ENCODE data around the gene TNIP2. TPM values are rescaled to one million over a fixed set of nuclear protein-coding genes. Genes with fewer than 3 reads are reported as not detected.

The TNIP2 gene
- total and polyA plus RNA-seq, 8 donors: 16.6 to 46.5 (median 20.0) TPM

DNA sequence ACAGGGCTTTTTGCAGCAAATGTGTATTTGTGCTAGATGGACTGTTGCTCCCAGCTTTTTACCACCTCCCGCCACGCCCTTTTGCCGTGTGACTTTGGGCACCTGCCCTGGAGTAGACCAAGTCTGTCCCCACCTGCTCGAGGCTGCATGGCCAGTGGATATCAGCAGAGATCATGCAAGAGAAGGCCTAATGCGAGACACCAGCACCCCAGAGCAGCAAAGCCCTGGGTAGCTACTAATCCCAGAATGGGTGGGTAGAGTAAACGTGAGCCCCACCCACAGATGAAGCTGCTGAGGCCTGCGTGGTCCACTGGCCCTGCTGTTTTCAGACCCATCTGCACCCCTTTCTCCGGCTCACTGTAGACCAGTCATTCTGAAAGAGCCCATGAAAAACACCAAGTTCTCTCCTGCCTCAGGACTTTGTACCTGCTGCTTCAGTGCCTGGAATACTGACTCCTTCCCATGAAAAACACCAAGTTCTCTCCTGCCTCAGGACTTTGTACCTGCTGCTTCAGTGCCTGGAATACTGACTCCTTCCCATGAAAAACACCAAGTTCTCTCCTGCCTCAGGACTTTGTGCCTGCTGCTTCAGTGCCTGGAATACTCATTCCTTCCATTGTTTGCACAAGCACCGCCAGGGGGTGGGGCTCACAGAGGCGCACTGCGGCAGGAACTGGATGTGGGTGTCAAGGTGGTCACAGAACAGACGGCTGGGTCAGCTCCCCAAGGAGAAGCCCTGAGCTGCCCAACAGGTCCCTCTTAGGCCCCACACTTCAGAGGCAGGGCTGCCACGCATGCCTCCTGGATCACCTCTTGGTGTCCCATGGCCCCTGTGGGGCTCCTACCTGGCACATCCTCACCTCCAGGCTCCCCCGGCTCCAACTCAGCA, 5.1 kb upstream of the TNIP2 start:
- DNase-seq: peak in 3 of 4 donors; percentile 39 to 80 (median 50)
- Histone ChIP-seq H3K4me1 (peaks cover 0 to 25% of the 10 kb centered on the region in 2 donors), H3K27me3 (no peaks in the 10 kb centered on the region), H3K4me3 (no peak overlapping the region), H3K9me3 (no peaks in the 10 kb centered on the region), H3K27ac (no peak overlapping the region), H3K36me3 (no peaks in the 10 kb centered on the region)
- TF ChIP-seq CTCF (IDR thresholded peaks at IDR 0.05): no peak
- intact Hi-C loops (cut with DNase I): loop anchor here in 1 of 2 donors (10.0 kb wide), 1 partner anchor 174 kb away; no protein-coding TSS in a partner anchor
- ATAC-seq: peak; percentile 62

GRCh38 chr4:2757426-2757825, 1.3 kb upstream of the TNIP2 start:
- peaks cover 0 to 38% of the 10 kb centered on the region in 2 donors for H3K4me1 ChIP-seq
- H3K27me3 ChIP-seq: no peaks in the 10 kb centered on the region
- H3K4me3 ChIP-seq: no peak overlapping the region
- H3K36me3 ChIP-seq: peaks cover 0 to 9% of the 10 kb centered on the region in 2 donors
- H3K27ac ChIP-seq: no peak overlapping the region
- no peaks in the 10 kb centered on the region for H3K9me3 ChIP-seq
- ATAC-seq: no peak
- TF ChIP-seq CTCF (IDR thresholded peaks at IDR 0.05): no peak
- peak in 2 of 4 donors; percentile 27 to 41 for DNase-seq
- intact Hi-C loops (cut with DNase I): no loop called here

- TF ChIP-seq CTCF (IDR thresholded peaks at IDR 0.05): no peak
- H3K9me3 ChIP-seq: no peaks in the 10 kb centered on the region
- DNase-seq (peak in 2 of 4 donors; percentile 27 to 30), ATAC-seq (no peak)
- H3K36me3 ChIP-seq: peaks cover 0 to 14% of the 10 kb centered on the region in 2 donors
- no peaks in the 10 kb centered on the region for H3K27me3 ChIP-seq
- intact Hi-C loops (cut with DNase I): no loop called here
- peaks cover 0 to 38% of the 10 kb centered on the region in 2 donors for H3K4me1 ChIP-seq
- H3K27ac ChIP-seq: peak overlapping the region; percentile 62 to 94
- H3K4me3 ChIP-seq: peak overlapping the region in 1 of 2 donors; percentile 78
These were observed 685 bp upstream of the TNIP2 start for GRCh38 chr4:2756691-2757350.

GRCh38 chr4:2754848-2755819, 1.0 kb downstream of the TNIP2 start:
- no peak for DNase-seq
- peaks cover 0 to 44% of the 10 kb centered on the region in 2 donors for H3K4me1 ChIP-seq
- intact Hi-C loops (cut with DNase I): no loop called here
- H3K36me3 ChIP-seq: peaks cover 0 to 20% of the 10 kb centered on the region in 2 donors
- H3K9me3 ChIP-seq: no peaks in the 10 kb centered on the region
- peak overlapping the region in 1 of 2 donors; percentile 94 for H3K27ac ChIP-seq
- no peak for TF ChIP-seq CTCF (IDR thresholded peaks at IDR 0.05)
- no peak for ATAC-seq
- H3K4me3 ChIP-seq: peak overlapping the region; percentile 78 to 92
- no peaks in the 10 kb centered on the region for H3K27me3 ChIP-seq
